ENCODE data around the gene MTA1.

The MTA1 gene

DNA sequence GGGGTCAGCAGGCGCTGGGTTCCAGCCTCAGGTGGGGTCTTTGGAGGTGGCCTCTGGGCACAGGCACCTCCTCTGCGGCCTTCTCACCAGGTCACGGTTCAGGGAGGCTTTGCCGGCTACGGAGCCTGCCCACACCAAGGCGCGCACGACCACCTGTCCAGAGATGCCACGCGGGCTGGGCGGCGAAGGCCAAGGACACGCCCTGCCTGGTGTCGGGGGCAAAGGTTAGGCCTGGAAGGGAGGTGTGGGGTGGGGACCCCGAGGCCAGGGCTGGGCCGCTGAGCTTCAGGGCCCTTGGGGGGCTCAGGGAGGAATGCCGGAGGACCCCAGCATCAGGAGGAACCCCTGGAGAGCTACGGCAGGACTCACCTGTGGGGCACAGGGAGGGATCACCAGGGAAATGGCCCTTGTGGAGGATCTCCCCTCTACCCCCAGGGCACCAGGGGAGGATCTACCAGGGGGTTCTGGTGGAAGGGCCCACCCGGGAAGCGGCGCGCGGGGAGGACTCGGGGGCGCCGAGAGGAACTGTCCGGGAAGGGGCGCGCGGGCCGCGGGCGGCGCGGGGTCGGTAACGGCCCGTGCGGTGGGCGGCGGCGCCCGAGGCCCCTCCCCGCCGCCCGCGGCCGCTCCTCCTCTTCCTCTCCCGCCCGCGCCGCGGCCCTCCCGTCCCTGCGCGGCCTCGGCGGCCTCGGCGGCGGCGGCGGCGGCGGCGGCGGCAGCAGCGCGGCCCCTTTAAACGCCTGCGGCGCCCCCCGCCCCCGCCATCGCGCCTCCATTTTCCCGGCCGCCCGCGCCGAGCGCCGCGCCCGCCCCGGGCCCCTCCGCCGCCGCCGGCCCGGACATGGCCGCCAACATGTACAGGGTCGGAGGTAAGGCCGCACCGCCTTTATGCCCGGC is at the start of gene MTA1:
Gene MTA1 (plus strand): TSS at position 633 of the 897 bp plus-strand sequence. CDS start 209 bp downstream, at position 842.
- DNase-seq = peak; percentile 57 to 65

DNA sequence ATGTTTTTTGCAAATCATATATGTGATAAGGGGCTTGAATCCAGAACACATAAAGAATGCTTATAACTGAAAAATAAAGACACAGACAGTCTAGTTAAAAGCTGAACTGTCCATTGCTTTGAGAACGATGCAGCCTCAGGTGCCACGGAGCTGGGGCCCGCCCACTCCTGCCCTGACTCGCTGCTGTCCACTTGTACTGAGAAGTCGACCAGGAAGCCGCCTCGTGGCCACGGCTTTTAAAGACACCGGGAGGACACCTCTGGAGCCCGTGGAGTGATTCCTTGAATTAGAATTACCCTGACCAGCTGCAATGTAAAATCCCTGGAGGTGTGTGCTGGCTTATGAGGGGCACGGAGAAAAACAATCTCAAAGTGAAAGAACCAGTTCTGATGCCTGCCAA is 45.2 kb upstream of the MTA1 start:
- no peak for DNase-seq

DNA sequence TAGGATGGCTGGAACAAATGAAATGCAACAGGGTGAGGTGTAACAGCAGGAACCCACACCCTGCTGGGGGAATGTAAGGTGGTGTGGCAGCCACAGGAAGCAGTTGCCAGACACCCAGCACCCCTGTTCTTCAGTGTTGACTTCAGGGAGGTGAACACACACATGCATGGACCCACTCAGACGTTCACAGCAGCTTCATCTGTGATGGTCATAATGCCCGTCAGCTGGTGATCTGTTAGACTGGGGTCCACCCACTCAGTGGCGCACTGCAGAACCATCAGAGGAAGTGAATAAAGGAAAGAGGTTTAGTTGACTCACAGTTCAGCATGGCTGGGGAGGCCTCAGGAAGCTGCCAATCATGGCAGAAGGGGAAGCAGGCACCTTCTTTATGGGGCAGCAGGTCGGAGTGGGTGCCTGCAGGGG is 44.0 kb upstream of the MTA1 start:
- peak; percentile 35 to 55 for DNase-seq

DNA sequence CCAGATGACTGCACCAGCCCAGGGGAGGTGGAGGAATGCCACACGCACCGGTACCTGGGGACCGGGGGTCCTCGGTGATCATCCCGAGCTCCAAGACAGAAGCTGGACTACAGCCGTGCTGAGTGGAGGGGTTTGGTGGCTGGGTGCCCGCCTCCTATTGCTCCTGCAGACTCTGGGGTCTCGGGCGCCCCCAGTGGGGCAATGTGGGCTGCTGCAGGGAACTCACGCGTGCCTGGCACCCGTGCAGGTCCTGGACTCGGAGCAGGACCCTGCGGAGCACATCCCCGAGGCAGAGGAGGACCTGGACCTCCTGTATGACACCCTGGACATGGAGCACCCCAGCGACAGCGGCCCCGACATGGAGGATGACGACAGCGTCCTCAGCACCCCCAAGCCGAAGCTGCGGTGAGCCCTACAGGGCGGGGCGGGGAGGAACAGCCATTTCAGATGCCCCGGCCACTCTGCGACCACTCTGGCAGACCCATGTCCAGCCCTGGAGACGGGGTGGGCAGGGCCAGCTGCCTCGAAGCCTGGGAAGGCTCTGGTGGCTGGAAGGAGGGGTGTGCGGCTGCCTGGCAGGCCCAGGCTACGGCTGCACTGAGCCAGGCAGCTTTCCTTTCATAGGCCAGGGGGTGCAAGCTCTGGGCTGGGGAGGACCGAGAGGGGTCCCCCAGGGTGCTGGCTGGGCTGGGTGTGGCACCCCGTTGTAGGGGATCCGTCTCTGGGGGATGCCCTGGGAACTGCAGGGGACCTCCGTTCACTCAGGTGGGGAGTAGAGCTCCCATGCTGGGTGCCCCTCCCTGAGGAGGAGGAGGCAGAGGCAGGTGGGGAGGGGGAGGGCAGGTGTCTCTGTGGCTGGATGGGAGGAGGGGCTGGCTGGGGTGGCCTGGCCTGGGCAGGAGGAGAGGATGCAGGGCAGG is 42.8 kb upstream of the MTA1 start:
- no peak for DNase-seq

DNA sequence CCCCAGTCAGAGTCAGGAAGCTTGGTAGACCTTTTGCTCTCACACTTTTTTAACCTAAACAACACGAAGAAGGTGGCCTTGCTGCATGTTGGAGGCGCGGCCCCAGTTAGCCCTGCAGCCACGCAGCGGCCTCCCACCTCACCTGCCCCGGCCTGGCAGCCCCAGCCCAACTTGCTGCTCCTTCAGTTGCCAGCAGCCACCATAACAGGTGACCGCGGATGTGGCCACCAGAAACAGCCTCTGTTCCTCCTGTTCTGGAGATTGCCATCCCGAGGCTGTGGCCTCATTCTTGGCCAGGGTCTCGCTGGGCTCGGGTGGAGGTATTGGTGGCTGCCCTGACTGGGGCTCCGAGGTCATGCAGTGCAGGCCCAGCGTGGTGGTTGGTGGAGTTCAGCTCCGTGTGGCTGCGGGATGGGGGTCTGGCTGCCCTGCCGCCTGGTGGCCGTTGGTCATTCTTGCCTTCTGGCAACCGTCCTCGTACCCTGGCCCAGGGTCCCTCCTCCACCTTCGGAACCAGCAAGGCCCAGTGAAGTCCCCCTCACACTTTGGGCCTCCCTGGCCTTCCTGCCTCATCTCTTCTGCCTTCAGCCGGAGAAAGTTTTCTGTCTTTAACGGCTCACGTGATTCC is 42.0 kb upstream of the MTA1 start:
- DNase-seq = no peak

DNA sequence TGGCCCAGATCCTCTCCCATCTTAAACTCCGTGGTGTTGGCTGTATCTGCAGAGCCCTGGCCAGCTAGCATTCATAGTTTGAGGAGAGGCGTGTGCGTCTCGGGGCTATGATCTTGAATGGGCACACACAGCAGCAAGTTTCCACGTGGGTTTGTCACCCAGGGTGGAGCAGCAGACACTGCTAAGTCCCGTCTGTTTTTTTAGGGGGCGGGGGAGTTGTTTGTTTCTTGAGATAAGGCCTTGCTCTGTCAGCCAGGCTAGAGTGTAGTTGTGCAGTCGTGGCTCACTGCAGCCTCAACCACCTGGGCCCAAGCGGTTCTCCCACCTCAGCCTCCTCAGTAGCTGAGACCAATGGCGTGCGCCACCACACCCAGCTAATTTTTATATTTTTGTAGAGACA is 41.4 kb upstream of the MTA1 start:
- DNase-seq = no peak

DNA sequence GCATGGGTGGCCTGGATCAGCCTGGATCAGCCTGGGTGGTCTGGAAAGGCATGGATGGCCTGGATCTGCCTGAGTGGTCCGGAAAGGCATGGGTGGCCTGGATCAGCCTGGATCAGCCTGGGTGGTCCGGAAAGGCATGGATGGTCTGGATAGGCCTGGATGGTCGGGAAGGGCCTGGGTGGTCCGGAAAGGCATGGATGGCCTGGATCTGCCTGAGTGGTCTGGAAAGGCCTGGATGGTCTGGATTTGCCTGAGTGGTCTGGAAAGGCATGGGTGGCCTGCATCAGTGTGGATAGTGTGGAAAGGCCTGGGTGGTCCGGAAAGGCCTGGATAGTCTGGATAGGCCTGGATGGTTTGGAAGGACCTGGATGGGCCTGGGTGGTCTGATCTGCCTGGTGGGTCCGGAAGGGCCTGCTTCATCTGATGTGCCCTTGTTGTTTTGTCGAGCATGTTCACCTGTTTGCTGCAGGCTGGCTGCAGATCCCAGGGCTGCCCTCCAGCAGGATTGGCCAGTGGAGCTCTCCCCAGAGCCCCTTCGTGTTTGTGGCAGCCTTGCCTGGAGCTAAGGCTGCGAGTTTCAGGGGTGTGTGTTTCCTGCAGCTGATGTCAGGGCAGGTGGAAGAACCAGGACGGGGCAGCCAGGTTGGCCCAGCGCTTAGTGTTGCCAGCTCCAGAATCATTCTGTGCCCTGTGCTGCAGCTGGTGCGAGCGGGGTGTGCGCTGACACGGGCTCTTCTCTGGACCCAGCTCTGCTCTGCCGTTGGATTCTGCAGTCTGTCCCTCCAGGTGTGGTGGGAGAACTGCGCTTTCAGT is 40.5 kb upstream of the MTA1 start:
- DNase-seq = no peak

DNA sequence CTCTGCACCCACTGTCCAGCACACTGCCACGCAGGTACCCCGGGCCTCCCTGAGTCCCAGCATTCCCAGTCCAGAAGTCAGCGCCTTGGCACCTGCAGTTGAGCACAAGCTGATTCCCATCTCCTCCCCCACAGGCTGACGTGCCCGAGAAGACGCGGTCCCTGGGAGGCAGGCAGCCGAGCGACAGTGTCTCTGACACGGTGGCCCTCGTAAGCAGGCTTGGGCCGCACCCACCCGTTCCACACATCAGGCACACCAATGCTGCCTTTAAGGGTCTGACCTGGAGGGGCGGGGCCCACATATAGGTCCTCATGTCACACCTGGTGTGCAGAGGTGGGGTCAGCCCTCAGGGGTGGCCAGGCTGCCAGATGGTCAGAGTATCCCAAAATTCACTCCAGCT is 39.7 kb upstream of the MTA1 start:
- DNase-seq = no peak

DNA sequence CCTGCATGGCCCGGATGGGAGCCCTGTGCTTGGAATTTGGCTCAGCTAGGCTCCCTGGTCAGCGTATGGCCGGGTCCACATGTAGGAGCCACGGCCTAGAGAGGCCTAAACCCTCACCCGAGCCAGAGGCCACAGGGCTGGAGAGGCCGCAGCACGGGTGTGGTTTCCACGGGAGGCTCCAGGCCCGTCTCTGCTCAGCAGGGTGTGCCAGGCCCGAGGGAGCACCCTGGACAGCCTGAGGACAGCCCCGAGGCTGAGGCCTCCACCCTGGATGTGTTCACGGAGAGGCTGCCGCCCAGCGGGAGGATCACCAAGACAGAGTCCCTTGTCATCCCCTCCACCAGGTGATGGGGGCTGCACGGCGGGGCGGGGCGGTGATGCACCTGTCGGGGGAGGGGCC is 38.9 kb upstream of the MTA1 start:
- DNase-seq = no peak

DNA sequence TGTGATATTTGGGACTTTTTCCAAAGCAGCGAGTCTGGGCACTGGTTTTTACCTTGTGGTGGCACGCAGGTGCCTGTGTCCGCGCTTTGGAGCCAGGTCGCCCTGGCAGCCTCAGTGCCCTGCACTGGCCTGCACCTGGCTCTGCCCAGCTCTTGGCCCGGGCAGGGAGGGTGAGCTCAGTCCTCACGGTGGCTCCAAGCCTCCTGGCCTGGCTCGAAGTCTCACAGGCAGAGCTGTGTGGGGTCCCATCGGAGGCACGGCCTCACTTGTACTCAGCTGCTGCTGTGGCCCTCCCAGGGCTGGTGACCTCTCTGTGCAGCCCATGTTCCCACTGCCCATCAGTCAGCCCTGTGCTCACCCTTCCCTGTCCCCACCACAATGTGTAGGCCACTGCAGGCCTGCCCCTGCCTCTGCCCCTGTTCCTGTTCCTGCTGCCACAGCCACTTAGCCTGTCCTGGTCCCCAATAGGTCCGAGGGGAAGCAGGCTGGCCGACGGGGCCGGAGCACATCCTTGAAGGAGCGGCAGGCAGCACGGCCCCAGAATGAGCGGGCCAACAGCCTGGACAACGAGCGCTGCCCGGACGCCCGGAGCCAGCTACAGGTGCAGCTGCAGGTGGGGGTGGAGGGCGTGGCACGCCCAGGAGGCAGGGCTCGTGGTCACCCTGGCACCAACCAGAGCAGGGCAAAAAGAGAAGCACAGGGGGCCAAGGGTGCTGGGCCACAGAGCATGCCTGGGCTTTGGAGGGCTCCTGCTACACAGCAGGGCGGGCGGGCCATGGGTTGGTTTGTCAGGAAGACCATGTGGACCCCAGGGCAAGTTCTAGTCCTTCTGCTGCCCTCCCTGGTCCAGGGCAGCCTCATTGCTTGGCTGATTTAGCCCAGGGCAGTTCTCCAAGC is 37.9 kb upstream of the MTA1 start:
- DNase-seq = no peak

DNA sequence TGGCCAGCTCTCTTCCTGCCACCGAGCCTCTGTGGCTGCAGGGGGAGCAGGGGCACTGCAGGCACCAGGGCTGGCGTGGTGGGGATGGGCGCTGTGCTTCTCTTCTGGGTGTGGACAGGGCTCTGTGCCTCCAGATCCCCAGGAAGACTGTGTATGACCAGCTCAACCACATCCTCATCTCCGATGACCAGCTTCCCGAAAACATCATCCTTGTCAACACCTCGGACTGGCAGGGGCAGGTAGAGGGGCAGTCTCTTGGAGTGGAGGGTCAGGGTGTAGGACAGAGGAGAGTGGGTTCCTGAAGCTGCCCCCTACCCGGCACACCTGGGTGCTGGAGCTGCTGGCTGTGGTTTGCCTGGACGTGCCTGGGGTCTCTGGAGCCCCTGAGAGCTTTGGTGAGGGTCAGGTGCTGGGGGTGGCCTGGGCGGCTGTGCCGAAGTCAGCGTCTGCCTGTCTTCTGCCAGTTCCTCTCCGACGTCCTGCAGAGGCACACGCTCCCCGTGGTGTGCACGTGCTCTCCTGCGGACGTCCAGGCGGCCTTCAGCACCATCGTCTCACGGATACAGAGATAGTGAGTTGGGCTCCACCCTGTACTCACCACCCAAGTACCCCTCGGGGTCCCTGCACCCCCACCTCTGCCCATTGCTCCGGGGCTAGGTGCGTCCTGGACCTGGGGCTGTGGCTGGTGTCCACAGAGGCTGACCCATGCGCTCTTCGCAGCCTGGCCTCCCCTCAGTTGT is 37.1 kb upstream of the MTA1 start:
- DNase-seq = no peak

DNA sequence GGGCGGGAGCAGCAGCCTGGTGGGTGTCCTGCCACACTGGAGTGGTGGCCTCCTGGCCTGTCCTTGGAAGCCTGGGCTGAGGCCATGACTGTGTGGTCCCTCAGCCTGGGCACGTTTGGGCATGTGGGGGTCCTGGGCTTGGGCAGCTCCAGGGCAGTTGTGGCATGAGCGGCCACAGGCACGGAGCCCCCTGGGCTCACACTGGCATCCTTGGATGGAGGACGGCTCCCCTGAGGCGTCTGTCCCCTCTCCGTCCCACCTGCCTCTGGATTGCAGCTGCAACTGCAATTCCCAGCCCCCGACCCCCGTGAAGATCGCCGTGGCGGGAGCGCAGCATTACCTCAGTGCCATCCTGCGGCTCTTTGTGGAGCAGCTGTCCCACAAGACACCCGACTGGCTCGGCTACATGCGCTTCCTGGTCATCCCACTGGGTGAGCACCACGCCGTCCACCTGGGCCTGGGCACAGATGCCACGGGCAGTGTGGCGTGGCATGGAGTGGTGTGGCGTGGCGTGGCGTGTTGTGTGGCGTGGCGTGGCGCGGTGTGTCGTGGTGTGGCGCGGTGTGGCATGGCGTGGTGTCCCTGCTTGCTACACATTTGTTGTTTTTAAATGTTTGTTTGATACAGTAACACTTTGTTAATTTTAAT is 36.4 kb upstream of the MTA1 start:
- no peak for DNase-seq

DNA sequence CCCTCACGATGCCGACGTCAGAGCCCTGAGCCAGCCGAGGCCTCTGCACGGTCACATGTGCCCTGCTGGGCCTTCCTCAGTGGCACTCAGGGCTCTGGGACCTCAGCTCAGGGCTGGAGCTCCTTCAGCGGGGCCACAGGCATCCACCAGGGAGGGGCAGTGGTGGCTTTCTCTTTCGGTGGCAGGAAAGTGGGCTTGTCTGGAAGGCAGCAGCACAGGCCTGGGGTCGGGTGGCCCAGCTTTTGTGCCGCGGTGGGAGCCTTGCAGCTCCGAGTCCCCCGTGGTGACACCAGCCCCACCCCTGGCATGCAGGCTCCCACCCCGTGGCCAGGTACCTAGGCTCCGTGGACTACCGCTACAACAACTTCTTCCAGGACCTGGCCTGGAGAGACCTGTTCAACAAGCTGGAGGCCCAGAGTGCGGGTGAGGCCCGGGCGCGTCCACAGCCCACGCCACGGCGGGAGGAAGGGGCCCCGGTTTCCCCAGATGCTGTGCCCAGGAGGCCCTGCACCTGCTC is 35.5 kb upstream of the MTA1 start:
- DNase-seq = no peak

DNA sequence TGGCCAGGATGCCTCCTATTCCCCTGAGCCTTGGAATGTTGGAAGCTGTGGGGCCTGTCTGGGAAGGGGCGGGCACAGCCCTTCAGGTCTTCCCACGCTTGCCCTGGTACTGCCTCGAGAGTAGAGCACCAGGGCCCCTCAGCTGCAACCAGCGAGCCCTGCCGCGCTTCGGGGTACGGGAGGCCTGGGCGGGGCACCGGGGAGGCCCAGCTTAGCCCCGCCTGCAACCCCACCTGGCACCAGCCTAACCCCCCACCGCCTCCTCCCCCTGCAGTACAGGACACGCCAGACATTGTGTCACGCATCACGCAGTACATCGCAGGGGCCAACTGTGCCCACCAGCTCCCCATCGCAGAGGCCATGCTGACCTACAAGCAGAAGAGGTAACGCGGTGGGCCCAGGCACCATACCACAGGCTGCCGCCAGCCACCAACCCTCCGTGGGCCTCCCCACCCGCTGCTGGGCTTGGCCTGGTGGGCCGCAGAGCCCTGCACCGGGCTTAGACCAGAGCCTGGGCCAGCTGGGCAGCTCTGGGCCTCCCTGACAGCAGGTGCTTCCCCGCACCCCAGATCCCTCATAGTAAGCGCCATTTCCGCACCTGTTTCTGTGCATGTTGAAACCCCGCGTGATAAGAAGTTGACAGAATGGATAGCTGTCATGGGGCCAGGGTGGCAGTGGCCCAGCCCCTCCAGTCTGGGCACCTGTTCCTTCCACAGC is 34.9 kb upstream of the MTA1 start:
- DNase-seq = no peak

DNA sequence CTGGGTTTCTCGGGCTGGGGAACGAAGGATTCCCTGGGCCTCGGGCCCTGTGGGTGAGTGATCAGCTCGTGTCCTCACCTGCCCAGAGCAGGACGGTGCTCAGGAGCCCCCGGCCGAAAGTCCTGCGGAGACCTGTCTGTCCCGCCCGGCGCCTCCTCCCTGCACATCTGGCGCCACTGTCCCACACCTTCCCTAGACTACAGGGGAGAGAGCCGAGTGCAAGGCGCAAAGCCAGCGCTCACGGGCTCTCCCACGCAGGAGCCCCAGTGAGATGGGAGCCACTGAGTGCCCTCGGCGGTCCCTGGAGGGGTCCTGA is 34.3 kb upstream of the MTA1 start:
- DNase-seq = no peak

DNA sequence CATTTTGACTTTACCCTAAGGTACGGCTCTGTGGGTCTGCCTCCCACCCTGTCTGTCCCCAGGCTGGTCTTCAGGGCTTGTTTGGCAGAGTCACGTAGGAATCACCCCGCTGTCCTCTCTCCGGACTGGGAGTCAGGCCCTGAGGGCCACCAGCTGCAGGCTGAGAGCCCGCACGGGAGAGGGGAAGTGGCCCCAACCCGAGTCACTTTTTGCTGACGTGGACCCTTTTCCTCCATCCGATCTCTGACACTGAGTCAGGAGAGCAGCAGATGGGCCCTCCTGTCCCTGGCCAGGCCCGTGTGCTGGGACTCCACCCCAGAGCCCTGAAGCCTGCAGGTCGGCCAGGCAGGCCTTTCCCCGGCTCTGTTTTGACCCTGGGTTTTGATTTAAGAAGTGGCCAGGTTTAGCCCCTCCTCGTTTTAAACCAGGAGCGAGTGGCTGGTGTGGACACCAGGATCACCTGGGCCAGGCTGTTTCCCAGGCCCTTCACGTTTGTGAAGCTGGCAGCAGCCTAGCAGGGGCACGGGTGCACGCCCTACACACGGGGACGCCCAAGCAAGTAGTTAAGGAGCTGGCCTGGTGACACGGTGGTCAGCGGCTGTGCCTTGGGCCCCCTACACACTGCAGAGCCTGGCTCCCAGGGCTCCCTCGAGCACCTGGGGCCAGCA is 33.8 kb upstream of the MTA1 start:
- no peak for DNase-seq

DNA sequence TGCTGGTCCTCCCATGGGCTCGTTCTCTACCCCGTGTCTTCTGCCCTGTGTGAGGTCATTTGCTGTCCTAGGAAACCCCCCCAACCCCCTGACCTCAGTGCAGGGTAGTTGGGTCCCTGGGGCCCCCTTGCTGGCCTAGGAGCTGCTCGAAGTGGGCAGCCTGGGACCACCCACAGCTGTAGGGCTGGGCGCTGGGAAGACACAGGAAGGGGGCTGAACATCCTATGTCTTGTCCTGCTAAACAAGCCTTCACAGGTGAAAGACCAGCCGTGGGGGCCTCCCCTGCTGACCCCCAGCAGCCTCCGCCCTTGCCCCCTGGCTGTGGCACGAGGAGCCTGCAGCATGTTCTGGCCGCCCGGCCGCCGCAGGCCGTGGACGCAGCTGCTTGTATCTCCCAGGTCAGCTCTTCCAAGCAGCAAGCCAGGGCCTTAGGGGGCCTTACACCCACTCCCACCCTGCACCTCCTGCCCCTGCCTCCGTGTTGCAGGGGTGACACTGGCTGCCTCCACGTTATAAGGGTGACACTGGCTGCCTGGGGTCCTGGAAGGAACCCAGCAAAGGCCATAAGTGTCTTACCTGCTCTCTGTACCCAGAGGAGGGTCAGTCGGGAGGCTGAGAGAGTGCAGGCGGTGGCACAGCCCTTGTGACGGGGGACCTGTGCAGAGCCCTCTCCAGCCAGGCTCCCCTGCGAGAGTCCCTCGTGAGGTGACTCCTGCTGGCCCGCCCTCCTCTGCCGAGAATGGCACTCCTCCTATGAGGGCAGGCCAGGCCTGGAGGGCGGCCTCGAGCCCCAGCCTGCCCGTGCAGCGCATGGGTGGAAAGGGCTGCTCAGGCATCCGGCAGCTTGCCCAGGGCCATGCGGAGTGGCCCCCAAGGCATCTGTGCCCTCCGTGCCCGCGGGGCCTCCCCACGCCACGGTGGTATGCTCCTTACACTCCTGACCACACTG is 32.8 kb upstream of the MTA1 start:
- DNase-seq = no peak

DNA sequence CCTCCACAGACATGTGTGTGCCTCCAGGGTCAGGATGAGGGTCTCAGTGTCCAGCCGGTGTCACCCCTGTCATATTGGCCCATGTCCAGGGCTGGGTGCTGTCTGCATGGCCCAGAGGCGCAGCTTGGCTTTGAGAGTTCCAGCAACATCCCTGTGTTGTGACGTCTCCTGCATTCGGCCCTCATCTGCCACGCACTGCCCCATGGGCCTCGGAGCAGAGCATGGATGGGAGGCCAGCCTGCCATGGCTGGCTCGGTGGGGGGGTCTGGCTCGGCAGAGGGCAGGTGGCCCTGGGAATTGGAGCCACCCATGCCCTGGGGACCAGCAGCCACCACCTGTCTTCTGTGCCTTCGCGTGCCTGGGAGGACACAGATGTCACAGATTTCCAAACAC is 32.1 kb upstream of the MTA1 start:
- DNase-seq = no peak
